Mucosa of descending colon (tissue), 3 donors: ENCODE data around the gene SEC63. TPM values are rescaled to one million over a fixed set of nuclear protein-coding genes. Genes with fewer than 3 reads are reported as not detected.
"Not testable (repeated sequence)": the region's sequence is repeated elsewhere in the genome, so short reads cannot be mapped to it uniquely, and the experiment has no call there.

Experiments
- ATAC-seq: fragments of 200-7000 bp; cut with Tn5 transposase; one replicate; pipeline ENCODE4 v1.9.1; 2020; ENCODE audit warnings: mild to moderate bottlenecking, moderate library complexity
- DNase-seq, 3 donors: peaks; one replicate each; pipeline ENCODE4 v3.0.0-alpha.2; 2020
- H3K36me3 ChIP-seq: fragments of 200-600 bp; one replicate; pipeline ENCODE4 v1.8.0; 2021; ENCODE audit warnings: low read depth, mild to moderate bottlenecking
- H3K4me1 ChIP-seq: fragments of 200-600 bp; one replicate; pipeline ENCODE4 v1.8.0; 2021; ENCODE audit warnings: low read depth, mild to moderate bottlenecking
- H3K4me3 ChIP-seq: fragments of 200-600 bp; one replicate; pipeline ENCODE4 v1.8.0; 2021; ENCODE audit warnings: mild to moderate bottlenecking
- H3K9me3 ChIP-seq: fragments of 200-600 bp; one replicate; pipeline ENCODE4 v1.8.0; 2021; ENCODE audit warnings: mild to moderate bottlenecking
- CTCF ChIP-seq: fragments of 200-600 bp; IDR thresholded peaks from one replicate; pipeline ENCODE4 v1.8.0; 2022; ENCODE audit warnings: antibody characterized with exemption, mild to moderate bottlenecking
- intact Hi-C, 2 donors: fragments of 100-400 bp; cut with DNase I in 1 of 2; cut with micrococcal nuclease in 1 of 2; formaldehyde crosslinking; loops; one replicate each; pipeline versions ENCODE4 v1.11.0 to v1.11.1; 2022; cut with DNase I, micrococcal nuclease
- total RNA-seq, 3 donors: library from RNA; stranded (reverse); fragmentation: NEBNext Ultra II Directional in 2 of 3; extraction: Animal tissue kit (Norgen Biotek cat#: 25700) in 2 of 3; gene quantifications; one replicate each; pipeline versions ENCODE4 v1.2.1 to v1.2.4, GENCODE V29; 2021 to 2023
- donor health status: DM: no; HTN: no; CAD: no; lungs with moderate emphysema.
- donor health status: DM: no; HTN: no; CAD: no.
- donor health status: DM: no; HTN: yes; CAD: no.

SEC63 gene
- total RNA-seq, 3 donors from 2014 or later, result 47.5 to 84.9 (median 70.8) TPM

GRCh38 chr6:107879941-107880340 lies 78.1 kb downstream of the SEC63 start:
- ATAC-seq, result no peak
- H3K36me3 ChIP-seq, result no peaks in the 10 kb centered on the region

GRCh38 chr6:107877968-107878367 lies 80.0 kb downstream of the SEC63 start:
- intact Hi-C loops, result loop anchor here in 1 of 2 donors (10.0 kb wide), 1 partner anchor 617 kb away; no protein-coding TSS in a partner anchor
- ATAC-seq (no peak), DNase-seq (no peak)
- Histone ChIP-seq H3K4me1 (no peaks in the 10 kb centered on the region), H3K36me3 (no peaks in the 10 kb centered on the region), H3K4me3 (no peak overlapping the region), H3K9me3 (no peaks in the 10 kb centered on the region)
- no peak for TF ChIP-seq CTCF

More at GRCh38 chr6:107879941-107880340, 78.1 kb downstream of the SEC63 start:
- no peak for TF ChIP-seq CTCF
- intact Hi-C loops, result loop anchor here in 1 of 2 donors (10.0 kb wide), 1 partner anchor 615 kb away; no protein-coding TSS in a partner anchor
- Histone ChIP-seq H3K4me3 (no peak overlapping the region), H3K4me1 (no peaks in the 10 kb centered on the region), H3K9me3 (no peaks in the 10 kb centered on the region)
- DNase-seq, result no peak

GRCh38 chr6:107871976-107872375 lies 86.0 kb downstream of the SEC63 start:
- no peak overlapping the region for H3K4me3 ChIP-seq
- no peak for TF ChIP-seq CTCF
- H3K9me3 ChIP-seq, result no peaks in the 10 kb centered on the region
- DNase-seq (no peak), ATAC-seq (no peak)
- H3K4me1 ChIP-seq, result no peaks in the 10 kb centered on the region
- intact Hi-C loops, result loop anchor here in 1 of 2 donors (10.0 kb wide), 1 partner anchor 623 kb away; no protein-coding TSS in a partner anchor
- H3K36me3 ChIP-seq, result no peaks in the 10 kb centered on the region

GRCh38 chr6:107871512-107871911 lies 86.5 kb downstream of the SEC63 start:
- not testable (repeated sequence) for H3K9me3 ChIP-seq, ATAC-seq, H3K4me1 ChIP-seq, H3K36me3 ChIP-seq, DNase-seq, H3K4me3 ChIP-seq
- intact Hi-C loops, result loop anchor here in 1 of 2 donors (10.0 kb wide), 1 partner anchor 623 kb away; no protein-coding TSS in a partner anchor

- Histone ChIP-seq H3K9me3 (no peaks in the 10 kb centered on the region), H3K4me1 (no peaks in the 10 kb centered on the region), H3K4me3 (no peak overlapping the region), H3K36me3 (no peaks in the 10 kb centered on the region)
- intact Hi-C loops, result loop anchor here in 1 of 2 donors (10.0 kb wide), 1 partner anchor 624 kb away; no protein-coding TSS in a partner anchor
- TF ChIP-seq CTCF, result no peak
- DNase-seq, result no peak
- ATAC-seq, result no peak
Observed at GRCh38 chr6:107871016-107871415, 87.0 kb downstream of the SEC63 start.

- no peaks in the 10 kb centered on the region for H3K4me1 ChIP-seq
- H3K4me3 ChIP-seq, result no peak overlapping the region
- no peaks in the 10 kb centered on the region for H3K36me3 ChIP-seq
- no peaks in the 10 kb centered on the region for H3K9me3 ChIP-seq
- peak; percentile 60 for ATAC-seq
- DNase-seq, result no peak
- no peak for TF ChIP-seq CTCF
- intact Hi-C loops, result loop anchor here in 1 of 2 donors (10.0 kb wide), 1 partner anchor 624 kb away; no protein-coding TSS in a partner anchor
Observed at GRCh38 chr6:107870381-107870780, 87.6 kb downstream of the SEC63 start.
